Astrocyte of the spinal cord (primary cell): ENCODE data around the gene FOXO3.

Source experiments
- DNase-seq: peaks from one replicate; pipeline ENCODE4 v3.0.0; 2011; ENCODE audit warnings: low read depth, low spot score
- H3K4me3 ChIP-seq: 2 replicates; pipeline ENCODE4 v1.5.1; 2011; ENCODE audit warnings: low read depth, mild to moderate bottlenecking, low read length, moderate library complexity
- in situ Hi-C: cut with HindIII; loops from 2 replicates; pipeline ENCODE4 v1.10.0; 2017; ENCODE audit warnings: low sequenced_read_pairs
- TF ChIP-seq, protein P1 (sequence below): IDR thresholded peaks from 2 replicates; pipeline ENCODE4 v1.5.1; 2012; ENCODE audit warnings: low read depth, mild to moderate bottlenecking, low read length, inconsistent platforms

The FOXO3 gene

DNA sequence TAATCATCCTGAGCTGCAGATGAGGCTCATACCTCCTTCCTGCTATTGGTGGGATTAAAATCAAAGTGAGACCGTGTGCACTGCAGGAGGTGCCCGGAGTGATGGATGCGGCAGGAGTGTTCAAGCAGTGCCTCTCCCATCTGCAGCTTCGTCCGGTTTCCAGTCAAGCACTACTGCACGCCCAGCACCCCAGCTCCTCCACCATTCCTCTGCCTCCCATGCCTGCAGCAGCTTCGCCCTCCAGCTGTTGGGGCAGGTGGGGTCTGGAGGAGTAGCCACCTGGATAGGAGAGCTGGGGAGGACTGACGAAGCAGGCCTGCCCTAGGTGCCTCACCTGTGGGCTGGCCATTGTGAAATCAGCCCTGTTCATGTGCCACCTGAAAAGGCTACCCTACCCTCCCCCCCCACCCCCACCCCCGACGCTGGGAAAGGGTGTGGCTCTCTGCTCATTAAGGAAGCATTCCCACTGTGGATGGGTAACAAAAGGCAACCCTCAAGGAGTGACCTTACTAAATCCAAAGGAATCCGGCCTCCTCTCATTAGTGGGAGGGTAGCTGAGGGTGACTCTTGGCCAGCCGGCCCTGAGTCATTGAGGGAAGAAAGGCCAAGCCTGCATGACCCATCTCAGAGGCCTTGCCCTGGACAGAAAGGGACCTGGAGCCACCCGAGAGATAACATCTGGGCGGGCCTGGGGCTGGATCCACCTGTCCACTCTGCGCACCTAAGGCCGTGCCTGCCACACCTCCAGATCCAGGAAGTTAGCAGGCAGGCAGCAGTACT, 171.6 kb downstream of the FOXO3 start:
- H3K4me3 ChIP-seq = no peak overlapping the region
- no peak for DNase-seq
- TF ChIP-seq, protein P1, sequence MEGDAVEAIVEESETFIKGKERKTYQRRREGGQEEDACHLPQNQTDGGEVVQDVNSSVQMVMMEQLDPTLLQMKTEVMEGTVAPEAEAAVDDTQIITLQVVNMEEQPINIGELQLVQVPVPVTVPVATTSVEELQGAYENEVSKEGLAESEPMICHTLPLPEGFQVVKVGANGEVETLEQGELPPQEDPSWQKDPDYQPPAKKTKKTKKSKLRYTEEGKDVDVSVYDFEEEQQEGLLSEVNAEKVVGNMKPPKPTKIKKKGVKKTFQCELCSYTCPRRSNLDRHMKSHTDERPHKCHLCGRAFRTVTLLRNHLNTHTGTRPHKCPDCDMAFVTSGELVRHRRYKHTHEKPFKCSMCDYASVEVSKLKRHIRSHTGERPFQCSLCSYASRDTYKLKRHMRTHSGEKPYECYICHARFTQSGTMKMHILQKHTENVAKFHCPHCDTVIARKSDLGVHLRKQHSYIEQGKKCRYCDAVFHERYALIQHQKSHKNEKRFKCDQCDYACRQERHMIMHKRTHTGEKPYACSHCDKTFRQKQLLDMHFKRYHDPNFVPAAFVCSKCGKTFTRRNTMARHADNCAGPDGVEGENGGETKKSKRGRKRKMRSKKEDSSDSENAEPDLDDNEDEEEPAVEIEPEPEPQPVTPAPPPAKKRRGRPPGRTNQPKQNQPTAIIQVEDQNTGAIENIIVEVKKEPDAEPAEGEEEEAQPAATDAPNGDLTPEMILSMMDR = no peak
- in situ Hi-C loops = no loop called here

DNA sequence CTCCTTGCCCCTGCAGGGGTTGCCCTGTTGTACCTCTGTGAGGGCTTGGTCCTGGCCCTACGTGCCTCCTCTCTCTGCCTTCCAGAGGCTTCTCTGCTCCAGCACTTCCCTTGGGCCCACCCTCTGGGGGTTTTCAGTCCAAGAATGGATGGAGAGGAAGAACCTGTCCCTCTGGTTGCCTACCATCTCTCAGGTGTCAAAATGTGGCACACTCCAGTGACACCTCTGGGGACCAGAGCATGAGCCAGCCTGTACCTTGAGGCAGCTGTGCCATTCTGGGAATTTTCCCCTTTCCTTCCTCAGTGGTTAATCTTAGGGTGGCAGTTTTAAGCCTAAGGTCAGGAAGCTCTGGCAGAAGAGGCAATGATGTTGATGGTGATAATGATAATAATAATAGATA, 172.3 kb downstream of the FOXO3 start:
- in situ Hi-C loops = no loop called here
- TF ChIP-seq, protein P1 = no peak
- no peak overlapping the region for H3K4me3 ChIP-seq
- no peak for DNase-seq

DNA sequence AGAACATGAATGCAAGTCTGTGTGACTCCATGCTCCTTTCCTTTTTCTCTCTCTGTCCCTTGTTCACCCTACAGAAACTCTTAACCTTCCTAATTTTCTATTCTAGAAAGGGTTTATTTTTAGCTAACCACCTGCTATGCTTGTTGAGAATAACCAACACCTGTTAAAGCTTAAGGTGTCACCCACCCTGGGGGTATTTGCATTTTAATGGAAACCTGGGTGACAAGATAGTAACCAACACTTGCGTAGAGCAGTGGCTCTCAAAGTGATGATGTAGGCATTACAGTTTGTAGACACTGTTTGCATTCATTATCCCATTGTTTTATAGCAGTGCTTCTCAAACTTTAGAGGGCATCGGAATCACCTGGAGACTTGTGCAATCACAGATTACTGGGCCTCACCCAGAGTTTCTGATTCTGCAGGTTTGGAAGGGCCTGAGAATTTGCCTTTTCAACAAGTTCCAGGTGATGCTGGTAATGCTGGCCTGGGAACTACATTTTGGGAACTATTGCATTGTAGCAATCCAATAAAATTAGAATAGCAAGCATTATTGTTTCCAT, 173.1 kb downstream of the FOXO3 start:
- H3K4me3 ChIP-seq = no peak overlapping the region
- DNase-seq = no peak
- in situ Hi-C loops = no loop called here
- TF ChIP-seq, protein P1 = no peak
